OCI-M1 (cell line): ENCODE results near the gene GARNL3.

Source experiments
- DNase-seq: peaks from one replicate; lab custom pipeline; 2025; lab: John Stamatoyannopoulos, UW

The GARNL3 gene, protein sequence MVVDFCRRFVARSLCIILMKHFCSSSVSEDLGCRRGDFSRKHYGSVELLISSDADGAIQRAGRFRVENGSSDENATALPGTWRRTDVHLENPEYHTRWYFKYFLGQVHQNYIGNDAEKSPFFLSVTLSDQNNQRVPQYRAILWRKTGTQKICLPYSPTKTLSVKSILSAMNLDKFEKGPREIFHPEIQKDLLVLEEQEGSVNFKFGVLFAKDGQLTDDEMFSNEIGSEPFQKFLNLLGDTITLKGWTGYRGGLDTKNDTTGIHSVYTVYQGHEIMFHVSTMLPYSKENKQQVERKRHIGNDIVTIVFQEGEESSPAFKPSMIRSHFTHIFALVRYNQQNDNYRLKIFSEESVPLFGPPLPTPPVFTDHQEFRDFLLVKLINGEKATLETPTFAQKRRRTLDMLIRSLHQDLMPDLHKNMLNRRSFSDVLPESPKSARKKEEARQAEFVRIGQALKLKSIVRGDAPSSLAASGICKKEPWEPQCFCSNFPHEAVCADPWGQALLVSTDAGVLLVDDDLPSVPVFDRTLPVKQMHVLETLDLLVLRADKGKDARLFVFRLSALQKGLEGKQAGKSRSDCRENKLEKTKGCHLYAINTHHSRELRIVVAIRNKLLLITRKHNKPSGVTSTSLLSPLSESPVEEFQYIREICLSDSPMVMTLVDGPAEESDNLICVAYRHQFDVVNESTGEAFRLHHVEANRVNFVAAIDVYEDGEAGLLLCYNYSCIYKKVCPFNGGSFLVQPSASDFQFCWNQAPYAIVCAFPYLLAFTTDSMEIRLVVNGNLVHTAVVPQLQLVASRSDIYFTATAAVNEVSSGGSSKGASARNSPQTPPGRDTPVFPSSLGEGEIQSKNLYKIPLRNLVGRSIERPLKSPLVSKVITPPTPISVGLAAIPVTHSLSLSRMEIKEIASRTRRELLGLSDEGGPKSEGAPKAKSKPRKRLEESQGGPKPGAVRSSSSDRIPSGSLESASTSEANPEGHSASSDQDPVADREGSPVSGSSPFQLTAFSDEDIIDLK

GRCh38 chr9:127264462-127265219 is at the start of gene GARNL3:
Gene GARNL3 (plus strand): TSS chr9:127264774. CDS start chr9:127264878, 104 bp downstream.
- no peak for DNase-seq

DNA sequence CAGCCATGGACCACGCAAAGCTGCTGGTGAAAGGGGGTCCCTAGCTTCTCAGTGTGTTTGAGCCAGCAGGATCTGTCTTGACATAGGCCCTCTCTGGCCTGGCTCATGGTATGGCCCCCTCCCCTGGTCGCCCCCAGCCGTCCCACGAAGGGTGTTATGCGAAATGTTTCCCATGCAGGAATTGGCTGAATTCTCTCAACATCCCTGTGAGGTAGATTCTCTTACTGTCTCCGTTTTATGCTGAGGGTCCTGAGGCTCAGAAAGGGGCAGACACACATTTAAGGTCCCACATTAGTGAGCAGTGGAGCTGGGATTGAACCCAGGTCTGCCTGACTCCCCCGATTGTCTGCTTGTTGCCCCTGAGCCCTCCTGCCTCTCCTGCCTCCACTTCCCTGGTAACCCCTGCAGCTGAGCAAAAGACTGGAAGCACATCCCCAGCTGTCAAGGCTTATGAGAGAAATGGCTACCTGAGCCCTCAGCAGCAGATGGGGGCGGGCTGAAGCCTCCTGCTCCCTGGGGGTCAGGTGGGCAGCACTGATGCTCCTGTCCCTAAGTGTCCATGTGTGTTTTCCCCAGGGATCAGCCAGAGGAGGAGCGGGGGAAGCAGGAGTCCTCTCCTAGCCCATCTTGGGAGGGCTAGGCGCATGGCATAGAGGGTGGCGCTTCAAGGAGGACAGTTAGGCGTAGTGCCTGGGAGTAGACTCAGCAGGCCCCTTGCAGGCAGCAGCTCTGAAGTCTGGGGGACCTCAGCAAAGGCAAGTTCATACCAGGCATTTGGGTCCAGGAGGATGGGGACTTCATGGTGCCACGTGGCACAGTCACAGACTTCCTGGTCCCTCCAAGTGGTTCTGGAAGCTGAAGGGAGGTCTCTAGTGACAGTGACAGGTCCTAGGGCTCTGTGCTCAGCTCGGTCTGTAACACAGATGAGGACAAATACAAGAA is 49.0 kb upstream of the GARNL3 start:
- DNase-seq: no peak

GRCh38 chr9:127216210-127216887 is 48.2 kb upstream of the GARNL3 start:
- DNase-seq: no peak

DNA sequence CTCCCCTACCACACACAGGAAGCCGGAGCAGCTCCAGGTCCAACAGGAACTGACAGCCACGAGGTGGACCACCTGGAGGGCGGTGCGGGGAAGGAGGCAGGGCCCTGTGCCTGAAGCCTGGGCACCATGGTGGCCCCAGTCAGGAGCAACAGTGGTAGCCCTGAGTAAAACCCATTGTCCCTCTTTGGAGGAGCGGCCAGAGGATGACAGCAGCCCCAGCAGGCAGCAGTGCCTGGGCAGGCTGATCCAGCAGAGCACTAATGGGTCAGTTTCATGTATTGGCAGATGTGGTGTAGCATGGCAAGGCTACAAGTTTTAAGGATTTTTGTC is 47.7 kb upstream of the GARNL3 start:
- DNase-seq: no peak

- no peak for DNase-seq
Observed at GRCh38 chr9:127218818-127219217, 45.8 kb upstream of the GARNL3 start.

DNA sequence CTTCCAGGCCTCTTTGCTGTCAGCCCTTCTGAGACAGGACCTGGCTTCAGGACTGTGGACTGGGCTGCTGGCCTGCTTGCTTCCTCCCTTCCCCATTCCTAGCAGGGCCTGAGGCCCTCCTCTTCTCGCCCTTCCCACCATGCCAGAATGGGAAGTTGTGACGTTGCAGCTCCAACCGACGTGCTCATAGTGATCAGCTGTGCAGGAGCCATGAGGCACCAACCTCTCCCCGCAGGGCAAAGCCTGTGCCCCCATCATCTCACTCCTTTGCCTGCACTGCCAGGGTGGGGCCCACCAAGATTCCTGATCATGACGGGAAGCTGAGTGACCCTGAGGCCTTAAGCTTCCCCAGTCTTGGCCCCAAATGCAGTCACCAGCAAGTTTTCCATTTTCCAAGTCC is 45.1 kb upstream of the GARNL3 start:
- DNase-seq: no peak

GRCh38 chr9:127221695-127222094 is 42.9 kb upstream of the GARNL3 start:
- no peak for DNase-seq

- no peak for DNase-seq
Observed at GRCh38 chr9:127222388-127223095, 42.0 kb upstream of the GARNL3 start.

DNA sequence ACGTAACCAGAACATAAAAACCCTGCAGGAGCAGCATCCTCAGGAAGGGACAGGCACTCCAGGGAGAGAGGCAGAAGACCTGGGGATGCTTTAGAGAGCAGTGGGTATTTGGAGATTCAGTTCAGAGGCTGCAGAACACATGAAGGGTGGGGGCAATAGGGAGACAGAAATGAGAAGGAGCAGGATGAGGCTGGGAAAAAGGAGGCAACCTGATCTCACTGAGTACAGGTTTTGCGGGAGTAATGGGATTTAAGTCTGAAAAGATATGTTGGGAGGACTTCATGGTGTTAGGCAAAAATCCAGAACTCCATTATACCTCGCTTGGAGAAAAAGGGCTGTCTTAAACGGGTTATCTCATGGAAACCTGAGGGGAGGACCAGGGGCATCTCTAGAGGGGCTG is 41.3 kb upstream of the GARNL3 start:
- DNase-seq: no peak

DNA sequence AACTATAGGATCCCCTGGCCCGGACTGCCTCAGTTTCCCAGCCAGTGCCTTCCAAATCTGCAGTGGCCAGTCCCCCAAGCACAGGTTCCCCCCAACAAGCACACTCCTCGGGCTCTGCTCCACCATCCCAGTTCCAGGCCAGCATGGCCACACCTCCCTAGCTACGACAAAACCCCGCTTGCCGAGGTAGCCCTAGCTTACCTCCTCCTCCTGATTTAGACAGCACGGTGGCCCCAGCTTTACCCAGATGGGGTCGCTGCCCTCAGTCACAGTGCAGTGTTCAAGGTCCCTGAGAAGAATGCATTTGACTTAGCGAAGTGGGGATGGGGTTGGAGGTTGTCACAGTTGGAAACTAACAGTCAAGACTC is 40.8 kb upstream of the GARNL3 start:
- DNase-seq: no peak

- no peak for DNase-seq
Observed at GRCh38 chr9:127224178-127224882, 40.2 kb upstream of the GARNL3 start.

DNA sequence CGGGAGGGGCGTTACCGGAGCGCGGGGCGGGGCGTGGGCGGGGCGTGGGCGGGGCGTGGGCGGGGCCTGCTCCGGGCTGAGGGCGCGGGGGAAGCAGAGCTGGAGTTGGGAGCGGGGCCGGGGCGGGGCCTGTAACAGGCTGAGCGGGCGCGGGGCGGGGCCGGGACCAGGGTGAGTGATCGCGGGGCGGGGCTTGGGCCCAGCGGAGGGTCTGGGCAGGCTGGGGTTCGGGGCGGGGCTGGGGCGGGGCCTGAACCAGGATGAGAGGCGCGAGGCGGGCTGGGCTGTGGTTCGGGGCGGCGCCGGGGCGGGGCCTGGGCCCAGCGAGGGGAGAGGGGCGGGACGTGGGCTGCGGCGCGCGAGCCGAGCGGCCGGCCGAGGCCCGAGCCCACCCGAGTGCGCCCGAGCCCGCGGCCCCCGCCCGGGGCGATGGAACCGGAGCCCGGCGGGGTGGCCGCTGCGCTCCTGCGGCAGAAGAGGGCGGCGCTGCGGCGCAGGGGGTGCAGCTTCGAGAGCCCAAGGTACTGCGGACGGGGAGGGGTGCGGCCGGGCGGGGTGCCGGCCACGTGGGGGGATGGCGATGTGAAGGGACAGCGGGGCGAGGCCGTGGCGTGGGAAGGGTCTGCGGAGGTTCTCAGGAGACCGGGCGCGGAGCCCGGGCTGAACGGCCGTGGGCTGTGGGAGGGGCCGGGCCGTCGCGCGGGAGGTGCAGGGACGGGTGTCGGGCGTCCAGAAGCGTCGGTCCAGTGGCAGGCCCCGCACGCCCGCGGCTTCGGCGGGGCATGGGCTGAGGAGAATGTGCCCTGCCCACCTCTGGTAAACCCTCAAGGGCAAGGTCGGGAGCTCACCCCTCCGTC is 39.5 kb upstream of the GARNL3 start:
- no peak for DNase-seq

- DNase-seq: no peak
Observed at GRCh38 chr9:127225801-127226625, 38.6 kb upstream of the GARNL3 start.

DNA sequence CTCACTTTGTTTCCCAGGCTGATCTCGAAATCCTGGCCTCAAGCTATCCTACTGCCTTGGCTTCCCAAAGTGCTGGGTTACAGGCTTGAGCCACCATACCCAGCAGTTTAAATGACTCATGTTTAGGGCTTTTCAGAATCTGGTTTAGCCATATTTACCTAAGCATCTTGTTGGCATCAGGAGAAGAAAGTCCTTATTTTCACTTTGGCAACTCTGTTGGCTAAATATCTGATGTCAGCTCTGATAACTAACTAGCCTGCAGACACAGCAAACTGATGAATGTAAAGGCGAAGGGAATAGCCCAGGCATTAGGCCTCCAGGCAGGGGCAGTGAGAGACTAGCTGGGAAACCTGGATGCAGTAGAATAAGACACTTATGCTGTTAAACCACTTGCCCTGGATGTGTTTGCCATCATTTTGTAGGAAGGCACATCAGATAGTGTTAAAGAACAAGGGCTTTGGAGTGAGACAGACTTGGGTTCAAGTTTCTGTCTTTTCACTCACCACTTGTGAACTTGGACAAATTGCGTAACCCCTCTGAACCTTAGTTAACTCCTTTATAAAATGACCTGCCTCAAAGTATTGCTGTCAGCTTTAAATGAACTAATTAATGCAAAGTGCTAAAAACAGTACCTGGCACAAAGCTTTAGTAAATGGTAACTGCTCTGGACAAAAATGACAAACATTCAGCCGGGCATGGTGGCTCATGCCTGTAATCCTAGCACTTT is 34.7 kb upstream of the GARNL3 start:
- DNase-seq: no peak

DNA sequence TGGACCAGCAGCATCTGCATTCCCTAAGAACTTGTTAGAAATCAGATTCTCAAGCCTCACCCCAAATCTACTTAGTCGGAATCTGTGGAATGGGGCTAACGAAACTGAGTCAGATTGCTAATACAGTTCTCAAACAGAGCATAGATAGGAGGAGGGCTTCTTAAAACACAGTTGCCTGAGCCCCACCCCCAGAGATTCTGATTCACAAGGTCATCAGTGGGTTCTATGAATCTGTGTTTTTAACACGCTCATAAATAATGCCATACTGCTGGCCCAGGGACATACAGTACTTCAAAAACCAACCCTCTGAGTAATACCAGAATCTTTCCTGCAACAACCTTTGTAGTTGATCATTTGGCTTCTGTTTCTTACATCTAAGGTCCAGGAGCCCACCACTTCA is 32.9 kb upstream of the GARNL3 start:
- no peak for DNase-seq

DNA sequence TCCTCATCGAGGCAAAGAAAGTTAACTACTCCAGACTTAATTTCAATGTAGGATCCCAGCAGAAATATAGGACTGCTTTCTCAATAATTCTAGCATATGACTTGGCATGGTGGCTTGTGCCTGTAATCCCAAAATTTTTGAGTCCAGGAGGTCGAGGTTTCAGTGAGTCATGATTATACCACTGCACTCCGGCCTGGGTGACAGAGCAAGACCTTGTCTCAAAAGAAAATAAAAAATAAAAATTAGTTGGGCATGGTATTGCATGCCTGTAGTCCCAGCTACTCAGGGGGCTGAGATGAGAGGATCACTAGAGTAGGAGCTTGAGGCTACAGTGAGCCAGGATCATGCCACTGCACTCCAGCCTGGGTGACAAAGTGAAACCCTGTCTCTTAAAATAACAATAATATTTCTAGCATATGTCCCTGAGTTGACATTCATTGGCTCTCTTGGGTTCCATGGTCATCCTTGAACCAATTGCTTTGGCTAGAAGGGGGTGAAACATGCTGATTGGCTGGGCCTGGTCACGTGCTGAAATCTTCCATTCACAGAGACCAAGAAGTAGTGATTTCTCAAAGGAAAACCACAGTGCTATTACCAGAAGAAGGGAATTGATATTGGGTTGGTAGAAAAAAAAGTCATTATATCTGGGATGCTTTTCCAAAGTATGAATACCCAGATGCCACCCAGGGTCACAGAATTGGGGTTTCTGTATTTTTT is 31.6 kb upstream of the GARNL3 start:
- DNase-seq: no peak
